GM12878 (cell line): ENCODE measurements around the gene RANBP17. TPM values are rescaled to one million over a fixed set of nuclear protein-coding genes. Genes with fewer than 3 reads are reported as not detected.

Source experiments
- ATAC-seq: fragments of 200-7000 bp; cut with Tn5 transposase; 3 replicates; pipeline ENCODE4 v1.9.1; 2020; ENCODE audit warnings: mild to moderate bottlenecking, moderate library complexity
- BruUV-seq: library from RNA; stranded (reverse); fragments of 400-500 nt; replicated peaks from 2 replicates; lab custom pipeline; 2021; lab: Mats Ljungman, UMichigan
- CTCF ChIA-PET: fragments of 300-600 bp; sonication (Branson Sonifier 250); formaldehyde crosslinking; extraction: SDS; loops from one replicate; lab custom pipeline; 2021; ENCODE audit warnings: inconsistent platforms; lab: Yijun Ruan, JAX
- POLR2A ChIA-PET: fragments of 350-600 bp; formaldehyde crosslinking; extraction: SDS; loops from one replicate; lab custom pipeline; 2021; ENCODE audit warnings: inconsistent platforms; lab: Charles Lee
- RAD21 ChIA-PET: fragments of 300-600 bp; sonication (Branson Sonifier 250); formaldehyde crosslinking; loops from one replicate; lab custom pipeline; 2023; ENCODE audit warnings: antibody characterized with exemption; ENCODE audit not compliant: unreplicated experiment; lab: Charles Lee
- SMC1A ChIA-PET: fragments of 300-600 bp; sonication (Branson Sonifier 250); formaldehyde crosslinking; loops from one replicate; lab custom pipeline; 2023; ENCODE audit not compliant: unreplicated experiment, uncharacterized antibody; lab: Charles Lee
- DNase-seq: peaks from one replicate; pipeline ENCODE4 v3.0.0-alpha.2; 2011; ENCODE audit warnings: low read depth, low spot score
- FAIRE-seq: peaks from 3 replicates; lab custom pipeline; 2011; peaks lifted over from hg19 to GRCh38; lab: Jason Lieb, UNC
- H2AFZ ChIP-seq: 2 replicates; pipeline ENCODE4 v1.6.0; 2011; ENCODE audit warnings: low read depth, low read length, control low read depth; ENCODE audit not compliant: control insufficient read depth
- H3K27ac ChIP-seq: 2 replicates; pipeline ENCODE4 v1.5.1; 2011; ENCODE audit warnings: control low read depth; ENCODE audit not compliant: control insufficient read depth, insufficient read depth
- H3K27me3 ChIP-seq, 2 experiments: replicated peaks in 1 of 2; 2 replicates each; pipeline versions ENCODE4 v1.6.0 to v1.6.1; 2011; ENCODE audit warnings: low read length in 1 of 2; ENCODE audit not compliant: control insufficient read depth in 2 of 2, insufficient read depth in 2 of 2
- H3K36me3 ChIP-seq, 2 experiments: 2 replicates each; pipeline ENCODE4 v1.5.1; 2011; ENCODE audit warnings: low read length in 1 of 2; ENCODE audit not compliant: control insufficient read depth in 2 of 2, insufficient read depth in 2 of 2
- H3K4me1 ChIP-seq: 2 replicates; pipeline ENCODE4 v1.6.1; 2011; ENCODE audit warnings: mild to moderate bottlenecking, low read length, moderate library complexity, mixed read lengths; ENCODE audit not compliant: control insufficient read depth, insufficient read depth
- H3K4me2 ChIP-seq: 2 replicates; pipeline ENCODE4 v1.6.0; 2011; ENCODE audit warnings: control low read depth; ENCODE audit not compliant: control insufficient read depth, insufficient read depth
- H3K4me3 ChIP-seq: fragments of 200-600 bp; sonication (generic); 2 replicates; pipeline ENCODE4 v1.5.1; 2016
- H3K79me2 ChIP-seq: 2 replicates; pipeline ENCODE4 v1.6.0; 2011; ENCODE audit warnings: low read length; ENCODE audit not compliant: control insufficient read depth, insufficient read depth
- H3K9ac ChIP-seq: 2 replicates; pipeline ENCODE4 v1.8.0; 2011; ENCODE audit warnings: low read length, control low read depth, mixed read lengths; ENCODE audit not compliant: control insufficient read depth, insufficient read depth
- H3K9me3 ChIP-seq: replicated peaks from 3 replicates; pipeline ENCODE4 v1.5.1; 2011; ENCODE audit warnings: mild to moderate bottlenecking, low read length; ENCODE audit not compliant: control insufficient read depth, insufficient read depth
- H4K20me1 ChIP-seq: 2 replicates; pipeline ENCODE4 v1.6.0; 2011; ENCODE audit not compliant: control insufficient read depth, insufficient read depth
- BCL11A ChIP-seq: IDR thresholded peaks from 2 replicates; pipeline ENCODE4 v1.6.1; 2011; ENCODE audit warnings: low read depth, low read length
- CBX5 ChIP-seq: sonication (generic); IDR thresholded peaks from 2 replicates; pipeline ENCODE4 v1.6.1; 2016; ENCODE audit warnings: low read depth, moderate library complexity, mild to moderate bottlenecking, inconsistent platforms
- CEBPZ ChIP-seq: fragments of 150-350 bp; IDR thresholded peaks from 2 replicates; pipeline ENCODE4 v1.6.1; 2016; ENCODE audit warnings: low read depth, low read length
- FOXM1 ChIP-seq: IDR thresholded peaks from 2 replicates; pipeline ENCODE4 v1.6.1; 2012; ENCODE audit warnings: low read depth, mild to moderate bottlenecking, inconsistent platforms, low read length, moderate library complexity
- GABPA ChIP-seq: IDR thresholded peaks from 2 replicates; pipeline ENCODE4 v1.6.1; 2014; ENCODE audit warnings: antibody characterized with exemption, low read depth, mild to moderate bottlenecking, inconsistent platforms
- NKRF ChIP-seq: fragments of 450-650 bp; conservative IDR thresholded peaks from 2 replicates; pipeline ENCODE4 v1.6.1; 2017; ENCODE audit warnings: mild to moderate bottlenecking, moderate library complexity
- NR2F1 ChIP-seq: fragments of 450-650 bp; conservative IDR thresholded peaks from 2 replicates; pipeline ENCODE4 v1.6.1; 2017; ENCODE audit warnings: mild to moderate bottlenecking
- PAX5 ChIP-seq: IDR thresholded peaks from 2 replicates; pipeline ENCODE4 v1.6.1; 2011; ENCODE audit warnings: low read depth, low read length, borderline replicate concordance
- POLR2AphosphoS5 ChIP-seq: IDR thresholded peaks from 2 replicates; pipeline ENCODE4 v1.6.1; 2011; ENCODE audit warnings: mild to moderate bottlenecking, low read length, inconsistent platforms
- RCOR1 ChIP-seq: conservative IDR thresholded peaks from 2 replicates; pipeline ENCODE4 v1.6.1; 2012; ENCODE audit warnings: low read depth, low read length, improper control_type of control experiment
- RELB ChIP-seq: fragments of 450-650 bp; IDR thresholded peaks from 2 replicates; pipeline ENCODE4 v1.6.1; 2017; ENCODE audit warnings: low read depth, mild to moderate bottlenecking, moderate library complexity
- SIX5 ChIP-seq: IDR thresholded peaks from 2 replicates; pipeline ENCODE4 v1.6.1; 2011; ENCODE audit warnings: mild to moderate bottlenecking, low read depth, low read length, moderate library complexity; ENCODE audit not compliant: severe bottlenecking
- SKIL ChIP-seq: fragments of 450-650 bp; IDR thresholded peaks from 2 replicates; pipeline ENCODE4 v1.6.1; 2017; ENCODE audit warnings: mild to moderate bottlenecking, low read depth, inconsistent platforms; ENCODE audit not compliant: poor library complexity, severe bottlenecking
- SMARCA5 ChIP-seq: fragments of 450-650 bp; IDR thresholded peaks from 2 replicates; pipeline ENCODE4 v1.6.1; 2017; ENCODE audit warnings: mild to moderate bottlenecking
- STAT1 ChIP-seq: fragments of 450-650 bp; conservative IDR thresholded peaks from 2 replicates; pipeline ENCODE4 v1.6.1; 2014; ENCODE audit warnings: antibody characterized with exemption, mild to moderate bottlenecking
- WGBS: methylation state at CpG from one replicate; pipeline ENCODE4 v1.1.6; 2016; ENCODE audit warnings: low lambda C conversion rate; ENCODE audit not compliant: insufficient replicate concordance, insufficient coverage; ENCODE audit errors: missing lambda C conversion rate; 5-methylcytosine and 5-hydroxymethylcytosine counted together
- in situ Hi-C: fragments of 300-500 bp; cut with MboI; formaldehyde crosslinking; loops from 9 replicates; pipeline ENCODE4 v1.14.3; 2018; ENCODE audit warnings: mixed read lengths
- intact Hi-C: fragments of 100-400 bp; cut with micrococcal nuclease; formaldehyde crosslinking; loops from one replicate; pipeline ENCODE4 v1.14.2; 2022; ENCODE audit not compliant: unreplicated experiment
- polyA plus RNA-seq, 11 experiments: library from polyadenylated mRNA; depleted of rRNA in 4 of 11; unstranded in 6 of 11; stranded (reverse) in 5 of 11; fragments of >200 nt; fragmentation: Nextera tagmentation in 4 of 11; fragmentation: Illumina TruSeq in 1 of 11; extraction: Ambion mirVana in 4 of 11; extraction: Trizol in 1 of 11; gene quantifications; 1 replicate in 1 of 11; 2 replicates in 10 of 11; pipeline versions ENCODE4 v1.2.1 to v1.2.3, GENCODE V29; 2011 to 2016; ENCODE audit warnings: inconsistent platforms in 2 of 11, missing spikeins in 2 of 11, low read depth in 1 of 11
- total RNA-seq, 4 experiments: library from RNA; depleted of rRNA in 3 of 4; stranded (reverse); fragments of >200 nt in 3 of 4; fragmentation: Illumina TruSeq in 1 of 4; extraction: Trizol in 1 of 4; gene quantifications; 2 replicates each; pipeline versions ENCODE4 v1.2.1 to v1.2.3, GENCODE V29; 2013 to 2021

Gene RANBP17
- total and polyA plus RNA-seq, 10 of the 15 experiments (the other 5 are each of a cell fraction or from before 2014, with no cell fraction given): 0.10 TPM; not detected in 9

GRCh38 chr5:171250738-171251137, 388.9 kb downstream of the RANBP17 start:
- WGBS: 23% methylated on average over 1 of the region's 1 CpG
- no peak overlapping the region for H3K4me2 ChIP-seq
- ChIA-PET RAD21 (no interaction called here), POLR2A (no interaction called here), SMC1A (no interaction called here), CTCF (no interaction called here)
- H3K79me2 ChIP-seq: no peaks in the 10 kb centered on the region
- ATAC-seq (no peak), DNase-seq (no peak), FAIRE-seq (no peak)
- no peak overlapping the region for H3K9ac ChIP-seq
- no peaks in the 10 kb centered on the region; a peak in 1 of 4 replicates for H3K27me3 ChIP-seq
- H2AFZ ChIP-seq: no peak overlapping the region
- in situ Hi-C loops (no loop called here), intact Hi-C loops (no loop called here)
- no peak overlapping the region for H3K27ac ChIP-seq
- no TSS peak for BruUV-seq
- H3K9me3 ChIP-seq: no peaks in the 10 kb centered on the region; the same call in 2 of the 3 replicates
- no peaks in the 10 kb centered on the region for H3K36me3 ChIP-seq
- H3K4me3 ChIP-seq: no peak overlapping the region
- no peaks in the 10 kb centered on the region for H4K20me1 ChIP-seq
- no peaks in the 10 kb centered on the region for H3K4me1 ChIP-seq
- TF ChIP-seq RELB: no peak
- no peak for TF ChIP-seq SIX5
- TF ChIP-seq GABPA: no peak
- TF ChIP-seq NR2F1: no peak
- no peak for TF ChIP-seq PAX5
- no peak for TF ChIP-seq CBX5
- TF ChIP-seq NKRF: no peak
- TF ChIP-seq POLR2AphosphoS5: no peak
- no peak for TF ChIP-seq SMARCA5
- no peak for TF ChIP-seq STAT1
- no peak for TF ChIP-seq FOXM1
- no peak for TF ChIP-seq SKIL
- TF ChIP-seq BCL11A: no peak
- TF ChIP-seq RCOR1: no peak
- no peak for TF ChIP-seq CEBPZ
